Activated naive CD4-positive, alpha-beta T cell treated with anti-CD3 and anti-CD28 coated beads, Interleukin-2, amount 10 ng/mL, durations not matched to agents 7 days and 5 days (primary cell): ENCODE measurements around the gene PRG3.

ENCODE experiments used
- CTCF ChIA-PET: fragments of 350-600 bp; sonication (Branson Sonifier 250); formaldehyde crosslinking; loops from one replicate; lab custom pipeline; 2021; ENCODE audit warnings: antibody characterized with exemption; lab: Charles Lee
- DNase-seq: peaks from one replicate; pipeline ENCODE4 v3.0.0-alpha.2; 2020
- H3K27ac Mint-ChIP-seq: one replicate; pipeline ENCODE4 v1.8.0; 2021; ENCODE audit warnings: mild to moderate bottlenecking, moderate library complexity, mixed read lengths
- H3K27me3 Mint-ChIP-seq: one replicate; pipeline ENCODE4 v1.8.0; 2021; ENCODE audit warnings: mild to moderate bottlenecking, mixed read lengths
- H3K36me3 Mint-ChIP-seq: one replicate; pipeline ENCODE4 v1.8.0; 2021; ENCODE audit warnings: mixed read lengths
- H3K4me1 Mint-ChIP-seq: one replicate; pipeline ENCODE4 v1.8.0; 2021; ENCODE audit warnings: mixed read lengths
- H3K4me3 Mint-ChIP-seq: one replicate; pipeline ENCODE4 v1.8.0; 2021; ENCODE audit warnings: mild to moderate bottlenecking, moderate library complexity, mixed read lengths
- H3K9me3 Mint-ChIP-seq: one replicate; pipeline ENCODE4 v1.8.0; 2021; ENCODE audit warnings: mixed read lengths

PRG3 gene

GRCh38 chr11:57354699-57355098, 26.3 kb downstream of the PRG3 start:
- CTCF ChIA-PET, result no interaction called here
- H3K4me3 Mint-ChIP-seq, result no peak overlapping the region
- no peaks in the 10 kb centered on the region for H3K36me3 Mint-ChIP-seq
- DNase-seq, result no peak
- peaks cover 2% of the 10 kb centered on the region for H3K9me3 Mint-ChIP-seq
- no peak overlapping the region for H3K27ac Mint-ChIP-seq
- no peaks in the 10 kb centered on the region for H3K4me1 Mint-ChIP-seq
- peaks cover 49% of the 10 kb centered on the region for H3K27me3 Mint-ChIP-seq

- Mint-ChIP-seq H3K27me3 (peaks cover 50% of the 10 kb centered on the region), H3K4me1 (no peaks in the 10 kb centered on the region), H3K9me3 (peaks cover 2% of the 10 kb centered on the region), H3K36me3 (no peaks in the 10 kb centered on the region), H3K27ac (no peak overlapping the region), H3K4me3 (no peak overlapping the region)
- DNase-seq, result no peak
- CTCF ChIA-PET, result no interaction called here
Observed at GRCh38 chr11:57353852-57354251, 27.1 kb downstream of the PRG3 start.

GRCh38 chr11:57353446-57353845, 27.5 kb downstream of the PRG3 start:
- H3K27ac Mint-ChIP-seq, result no peak overlapping the region
- no peak for DNase-seq
- CTCF ChIA-PET, result interaction anchor here (1.0 kb wide), 1 partner anchor 14 kb away, joined by 5 read pairs; no protein-coding TSS in a partner anchor
- peaks cover 2% of the 10 kb centered on the region for H3K9me3 Mint-ChIP-seq
- no peaks in the 10 kb centered on the region for H3K4me1 Mint-ChIP-seq
- no peaks in the 10 kb centered on the region for H3K36me3 Mint-ChIP-seq
- H3K4me3 Mint-ChIP-seq, result no peak overlapping the region
- H3K27me3 Mint-ChIP-seq, result peaks cover 52% of the 10 kb centered on the region

GRCh38 chr11:57353036-57353435, 27.9 kb downstream of the PRG3 start:
- no peaks in the 10 kb centered on the region for H3K36me3 Mint-ChIP-seq
- CTCF ChIA-PET, result interaction anchor here (1.0 to 1.4 kb wide), 3 partner anchors 14 to 292 kb away, joined by 3 to 5 read pairs (median 3); no protein-coding TSS in a partner anchor

GRCh38 chr11:57349491-57350274, 31.3 kb downstream of the PRG3 start:
- peaks cover 57% of the 10 kb centered on the region for H3K27me3 Mint-ChIP-seq
- H3K36me3 Mint-ChIP-seq, result no peaks in the 10 kb centered on the region
- H3K27ac Mint-ChIP-seq, result no peak overlapping the region
- DNase-seq, result peak; percentile 71
- H3K9me3 Mint-ChIP-seq, result peaks cover 2% of the 10 kb centered on the region
- CTCF ChIA-PET, result interaction anchor here (0.7 to 2.0 kb wide), 9 partner anchors 10 to 168 kb away, joined by 3 to 9 read pairs (median 4); no protein-coding TSS in a partner anchor
- H3K4me3 Mint-ChIP-seq, result no peak overlapping the region
- H3K4me1 Mint-ChIP-seq, result no peaks in the 10 kb centered on the region

More at GRCh38 chr11:57353036-57353435, 27.9 kb downstream of the PRG3 start:
- H3K9me3 Mint-ChIP-seq, result peaks cover 2% of the 10 kb centered on the region
- no peaks in the 10 kb centered on the region for H3K4me1 Mint-ChIP-seq
- H3K27me3 Mint-ChIP-seq, result peaks cover 56% of the 10 kb centered on the region
- H3K4me3 Mint-ChIP-seq, result no peak overlapping the region
- no peak overlapping the region for H3K27ac Mint-ChIP-seq
- no peak for DNase-seq

- H3K27me3 Mint-ChIP-seq, result peaks cover 55% of the 10 kb centered on the region
Observed at GRCh38 chr11:57348636-57349313, 32.2 kb downstream of the PRG3 start.

GRCh38 chr11:57348052-57348451, 32.9 kb downstream of the PRG3 start:
- no peak overlapping the region for H3K4me3 Mint-ChIP-seq
- DNase-seq, result no peak
- CTCF ChIA-PET, result interaction anchor here (1.1 to 4.2 kb wide), 8 partner anchors 9 to 170 kb away, joined by 3 to 22 read pairs (median 5); no protein-coding TSS in a partner anchor
- H3K36me3 Mint-ChIP-seq, result no peaks in the 10 kb centered on the region
- no peaks in the 10 kb centered on the region for H3K4me1 Mint-ChIP-seq
- peaks cover 2% of the 10 kb centered on the region for H3K9me3 Mint-ChIP-seq
- H3K27ac Mint-ChIP-seq, result no peak overlapping the region
- H3K27me3 Mint-ChIP-seq, result peaks cover 47% of the 10 kb centered on the region

More at GRCh38 chr11:57348636-57349313, 32.2 kb downstream of the PRG3 start:
- no peak for DNase-seq
- peak overlapping the region; percentile 42 for H3K27ac Mint-ChIP-seq
- CTCF ChIA-PET, result interaction anchor here (0.7 to 4.2 kb wide), 11 partner anchors 8 to 169 kb away, joined by 3 to 22 read pairs (median 4); no protein-coding TSS in a partner anchor
- H3K9me3 Mint-ChIP-seq, result peaks cover 2% of the 10 kb centered on the region
- H3K4me1 Mint-ChIP-seq, result no peaks in the 10 kb centered on the region
- H3K36me3 Mint-ChIP-seq, result no peaks in the 10 kb centered on the region
- no peak overlapping the region for H3K4me3 Mint-ChIP-seq

- Mint-ChIP-seq H3K9me3 (peaks cover 2% of the 10 kb centered on the region), H3K27ac (no peak overlapping the region), H3K4me3 (no peak overlapping the region), H3K4me1 (no peaks in the 10 kb centered on the region), H3K27me3 (peaks cover 41% of the 10 kb centered on the region), H3K36me3 (no peaks in the 10 kb centered on the region)
- CTCF ChIA-PET, result interaction anchor here (1.1 to 4.2 kb wide), 8 partner anchors 10 to 294 kb away, joined by 3 to 25 read pairs (median 9); no protein-coding TSS in a partner anchor
- DNase-seq, result no peak
Observed at GRCh38 chr11:57347336-57347735, 33.6 kb downstream of the PRG3 start.

GRCh38 chr11:57345555-57346211, 35.3 kb downstream of the PRG3 start:
- H3K27ac Mint-ChIP-seq, result no peak overlapping the region
- no peaks in the 10 kb centered on the region for H3K36me3 Mint-ChIP-seq
- no peaks in the 10 kb centered on the region for H3K4me1 Mint-ChIP-seq
- DNase-seq, result peak; percentile 78
- H3K27me3 Mint-ChIP-seq, result peaks cover 53% of the 10 kb centered on the region
- CTCF ChIA-PET, result interaction anchor here (0.8 to 4.2 kb wide), 24 partner anchors 9 to 295 kb away, joined by 3 to 25 read pairs (median 6); partner anchors contain the start of genes RTN4RL2, SLC43A3 and TNKS1BP1
- no peaks in the 10 kb centered on the region for H3K9me3 Mint-ChIP-seq
- no peak overlapping the region for H3K4me3 Mint-ChIP-seq

GRCh38 chr11:57344826-57345225, 36.1 kb downstream of the PRG3 start:
- H3K9me3 Mint-ChIP-seq, result no peaks in the 10 kb centered on the region
- no peaks in the 10 kb centered on the region for H3K4me1 Mint-ChIP-seq
- no peak for DNase-seq
- H3K27me3 Mint-ChIP-seq, result peaks cover 54% of the 10 kb centered on the region
- H3K4me3 Mint-ChIP-seq, result no peak overlapping the region
- CTCF ChIA-PET, result interaction anchor here (0.8 to 4.2 kb wide), 7 partner anchors 19 to 139 kb away, joined by 3 to 22 read pairs (median 7); partner anchors contain the start of gene TNKS1BP1
- no peaks in the 10 kb centered on the region for H3K36me3 Mint-ChIP-seq
- no peak overlapping the region for H3K27ac Mint-ChIP-seq

- DNase-seq, result no peak
- Mint-ChIP-seq H3K27ac (no peak overlapping the region), H3K36me3 (no peaks in the 10 kb centered on the region), H3K9me3 (no peaks in the 10 kb centered on the region), H3K4me1 (no peaks in the 10 kb centered on the region), H3K27me3 (peaks cover 56% of the 10 kb centered on the region), H3K4me3 (no peak overlapping the region)
- CTCF ChIA-PET, result interaction anchor here (0.7 to 2.0 kb wide), 5 partner anchors 114 to 301 kb away, joined by 3 to 8 read pairs (median 4); no protein-coding TSS in a partner anchor
Observed at GRCh38 chr11:57343825-57344224, 37.1 kb downstream of the PRG3 start.

- Mint-ChIP-seq H3K27me3 (peaks cover 56% of the 10 kb centered on the region), H3K4me3 (no peak overlapping the region), H3K9me3 (no peaks in the 10 kb centered on the region), H3K4me1 (no peaks in the 10 kb centered on the region), H3K36me3 (no peaks in the 10 kb centered on the region), H3K27ac (no peak overlapping the region)
- no peak for DNase-seq
- CTCF ChIA-PET, result interaction anchor here (0.6 to 2.0 kb wide), 6 partner anchors 114 to 472 kb away, joined by 3 to 8 read pairs (median 4); no protein-coding TSS in a partner anchor
Observed at GRCh38 chr11:57342702-57343101, 38.2 kb downstream of the PRG3 start.

- Mint-ChIP-seq H3K27me3 (peaks cover 43% of the 10 kb centered on the region), H3K9me3 (no peaks in the 10 kb centered on the region), H3K4me1 (peaks cover 7% of the 10 kb centered on the region), H3K4me3 (no peak overlapping the region), H3K36me3 (no peaks in the 10 kb centered on the region), H3K27ac (no peak overlapping the region)
- CTCF ChIA-PET, result no interaction called here
- DNase-seq, result no peak
Observed at GRCh38 chr11:57341250-57341808, 39.6 kb downstream of the PRG3 start.
